ENCODE measurements around the gene GCLC.
A peak's percentile ranks its signal among the peaks of the same experiment; 100 is the strongest.
"Not testable (repeated sequence)": the region's sequence is repeated elsewhere in the genome, so short reads cannot be mapped to it uniquely, and the experiment has no call there.

The GCLC gene

DNA sequence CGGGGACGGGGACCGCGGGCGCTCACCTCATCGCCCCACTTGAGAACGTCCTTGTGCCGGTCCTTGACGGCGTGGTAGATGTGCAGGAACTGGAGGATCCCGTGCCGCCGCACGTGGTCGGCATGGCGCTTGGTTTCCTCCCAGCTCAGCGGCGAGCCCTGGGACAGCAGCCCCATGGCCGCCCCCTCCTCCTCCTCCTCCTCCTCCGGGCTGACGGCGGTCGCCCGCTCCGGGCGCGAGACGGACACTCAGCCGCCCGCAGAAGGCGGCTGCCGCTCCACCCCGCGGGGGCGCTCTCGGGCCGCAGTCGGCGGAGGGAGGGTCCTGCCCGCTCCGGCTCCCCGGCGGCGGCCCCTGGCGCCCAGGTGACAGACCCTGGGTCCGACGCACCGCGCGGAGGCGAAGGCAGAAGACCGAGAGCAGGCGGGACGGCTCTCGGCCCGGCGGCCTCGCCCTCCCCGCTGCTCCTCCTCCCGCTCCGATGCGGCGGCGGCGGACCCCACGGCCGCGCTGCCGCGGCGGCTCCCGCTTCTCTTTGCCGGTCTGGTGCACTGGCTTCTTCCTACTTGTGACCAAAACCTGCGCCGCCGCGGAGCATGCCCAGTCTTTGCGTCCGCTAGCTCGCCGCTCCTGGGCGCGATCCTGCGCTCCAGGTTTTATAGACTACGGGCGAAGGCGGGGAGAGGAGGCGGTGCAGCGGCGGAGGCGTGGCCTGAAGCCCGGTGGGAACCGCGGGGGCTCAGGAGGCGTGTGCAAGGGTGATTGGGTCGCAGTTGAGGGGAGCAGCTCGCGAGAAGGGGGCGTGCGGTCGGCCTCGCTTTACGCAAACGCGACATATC, at the start of gene GCLC:
TSS of gene GCLC (minus strand) at position 632 of the 839 bp plus-strand sequence. CDS start at position 176, 456 bp downstream.
- peak; percentile 96 for DNase-seq (ENCODE audit: low spot score)

DNA sequence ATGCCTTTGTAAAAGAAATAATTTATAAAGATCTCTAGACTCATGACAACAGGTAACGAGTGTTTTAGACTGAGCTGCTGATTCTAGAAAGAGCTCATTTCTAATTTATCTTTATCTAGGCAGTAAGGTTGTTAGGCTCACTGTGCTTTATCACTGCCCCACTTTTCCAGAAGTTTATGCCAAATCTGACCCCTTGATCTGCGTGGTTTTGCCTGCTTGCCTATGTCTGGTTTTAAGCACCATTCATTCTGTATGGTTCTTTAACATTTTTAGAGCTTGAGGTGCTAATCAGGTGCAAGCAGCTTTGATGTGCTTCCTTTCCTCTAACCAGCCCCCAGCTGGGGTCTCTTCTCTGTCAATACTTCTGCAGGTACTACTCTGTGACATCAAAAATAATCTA, 49.7 kb upstream of the GCLC start:
- no peak for DNase-seq (ENCODE audit: low spot score)

DNA sequence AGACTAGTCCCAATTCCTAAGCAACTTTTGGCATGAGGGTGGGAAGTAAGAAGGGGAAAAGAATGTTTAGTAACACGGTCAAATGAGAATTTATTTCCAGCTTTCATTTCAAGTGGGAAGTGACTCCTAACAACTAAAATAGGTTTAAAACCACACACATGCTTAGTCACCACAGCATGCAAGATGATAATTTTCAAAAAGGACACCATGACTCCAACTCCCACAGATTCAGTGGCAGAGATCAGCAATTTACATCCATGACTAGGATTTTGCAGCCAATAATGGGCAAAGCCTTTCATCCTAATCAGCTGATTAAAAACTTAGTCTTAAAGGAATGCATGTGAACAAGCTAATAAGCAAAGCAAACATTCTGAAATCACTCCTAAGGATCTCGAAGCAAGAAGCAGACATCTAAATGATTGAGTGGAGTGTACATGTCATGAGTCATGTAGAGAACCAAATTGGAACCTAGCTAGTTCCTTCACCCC, 48.1 kb upstream of the GCLC start:
- DNase-seq (ENCODE audit: low spot score), result no peak

DNA sequence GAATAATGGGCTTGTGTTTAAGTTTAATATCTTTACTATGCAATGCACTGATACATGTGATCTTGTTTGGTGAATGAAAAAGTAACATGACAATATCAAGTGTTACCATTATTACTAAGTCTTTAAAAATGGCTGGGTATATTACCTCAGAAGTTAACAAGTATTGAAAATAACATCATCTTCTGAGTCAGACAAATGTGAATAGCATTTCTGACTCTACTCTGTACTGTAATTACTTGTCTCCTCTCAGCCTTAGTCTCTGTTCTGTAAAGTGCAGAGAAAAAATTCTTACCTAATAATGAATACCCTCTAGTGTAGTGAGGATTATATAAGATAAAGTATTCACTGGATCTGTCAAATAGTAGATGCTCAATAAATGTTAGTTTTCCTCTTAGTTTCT, 47.0 kb upstream of the GCLC start:
- no peak for DNase-seq (ENCODE audit: low spot score)

DNA sequence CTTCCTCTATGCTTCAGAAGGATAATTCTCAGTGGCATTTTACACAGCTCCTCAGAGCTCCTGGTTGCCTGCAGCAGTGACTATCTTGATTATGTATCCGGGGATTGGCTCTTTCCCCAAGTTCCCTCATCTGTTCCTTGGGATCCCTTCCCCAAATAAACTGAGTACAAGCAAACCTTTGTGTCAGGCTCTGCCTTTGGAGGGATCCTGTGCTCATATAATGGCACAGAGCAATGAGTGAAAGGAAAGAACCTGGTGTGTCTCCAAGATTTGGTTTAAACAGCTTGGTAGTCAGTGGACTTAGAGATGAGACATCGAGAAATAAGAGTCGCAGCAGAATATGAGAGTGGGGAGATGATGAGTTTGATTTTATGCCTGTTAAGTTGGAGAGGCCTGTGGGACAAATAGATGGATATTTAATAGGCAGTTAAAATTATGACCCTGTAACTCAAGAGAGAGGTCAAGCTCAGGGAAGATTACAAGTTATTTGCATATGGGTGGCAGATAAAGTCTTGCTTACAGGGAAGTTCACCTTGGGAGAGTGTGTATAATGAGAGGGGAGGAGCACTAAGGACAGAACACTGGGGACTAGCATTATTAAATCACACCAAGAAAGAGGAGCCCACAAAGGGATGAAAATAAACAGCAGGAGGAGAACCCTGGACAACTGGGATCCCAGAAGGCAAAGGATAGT, 44.1 kb upstream of the GCLC start:
- DNase-seq (ENCODE audit: low spot score), result no peak

DNA sequence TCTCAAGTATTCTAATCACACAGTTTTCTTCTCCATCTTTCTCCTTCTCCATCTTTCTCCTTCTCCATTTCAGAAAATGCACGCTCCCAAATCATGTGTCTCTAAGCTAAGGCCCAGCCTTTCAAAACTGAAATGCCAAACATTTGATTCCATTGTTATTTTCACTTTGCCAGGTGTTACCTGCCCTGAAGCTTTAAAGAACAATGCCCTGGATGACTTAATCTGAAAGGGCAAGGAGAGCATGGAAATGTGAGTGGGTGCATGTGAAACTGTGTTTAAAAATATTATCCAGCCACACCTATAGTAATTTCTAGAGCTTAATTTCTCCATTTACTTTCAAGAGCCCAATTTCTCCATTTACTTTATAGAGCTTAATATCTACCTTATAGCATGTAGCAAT, 42.4 kb upstream of the GCLC start:
- no peak for DNase-seq (ENCODE audit: low spot score)

DNA sequence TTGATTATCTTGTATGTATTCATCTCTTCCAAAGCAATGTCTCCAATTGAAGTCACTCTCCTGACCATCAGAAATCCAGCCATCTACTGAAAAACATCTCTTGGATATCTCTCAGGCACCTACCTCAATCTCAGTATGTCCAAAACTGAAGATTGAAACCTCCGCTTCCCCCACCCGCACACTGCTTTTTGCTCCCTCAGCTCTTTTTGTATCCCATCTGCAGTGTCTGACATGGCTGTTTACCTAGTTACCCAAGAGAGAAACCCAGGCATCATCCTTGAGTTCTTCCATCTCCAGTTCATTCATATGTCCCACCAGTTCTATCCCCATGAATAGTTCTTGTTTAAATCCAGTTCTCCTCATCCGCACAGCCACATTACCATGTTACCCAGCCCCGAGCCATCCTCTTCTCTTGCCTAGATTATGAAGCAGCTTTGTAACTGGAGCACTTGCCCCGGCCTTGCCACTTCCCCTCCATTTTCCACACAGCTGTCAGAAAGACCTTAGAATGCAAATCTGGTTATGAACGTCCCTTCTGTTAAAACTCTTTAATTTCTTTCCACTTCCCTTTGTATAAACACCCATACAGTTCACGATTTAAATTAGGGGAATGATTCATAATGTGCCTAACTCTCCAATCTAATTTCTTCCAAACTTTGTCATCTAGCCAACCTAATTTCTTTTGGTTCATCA, 40.5 kb upstream of the GCLC start:
- no peak for DNase-seq (ENCODE audit: low spot score)

DNA sequence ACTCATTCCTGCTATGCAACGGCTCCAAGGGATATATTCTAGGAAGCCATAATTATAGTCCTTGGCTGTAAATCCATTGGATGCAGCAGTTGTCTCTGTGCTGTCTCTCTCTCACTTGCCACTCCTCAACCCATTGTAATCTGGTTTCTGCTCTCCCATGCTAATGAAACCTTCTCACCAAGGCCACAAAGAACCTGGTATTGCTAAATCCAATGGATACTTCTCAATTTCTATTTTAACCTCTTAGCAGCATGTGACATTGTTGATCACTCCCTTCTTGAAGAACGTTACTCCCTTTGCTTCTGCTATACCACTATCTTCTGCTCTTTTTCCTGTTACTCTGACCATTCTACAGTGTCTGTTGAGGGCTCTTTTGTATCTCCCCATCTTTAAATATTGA, 39.8 kb upstream of the GCLC start:
- DNase-seq (ENCODE audit: low spot score), result no peak

DNA sequence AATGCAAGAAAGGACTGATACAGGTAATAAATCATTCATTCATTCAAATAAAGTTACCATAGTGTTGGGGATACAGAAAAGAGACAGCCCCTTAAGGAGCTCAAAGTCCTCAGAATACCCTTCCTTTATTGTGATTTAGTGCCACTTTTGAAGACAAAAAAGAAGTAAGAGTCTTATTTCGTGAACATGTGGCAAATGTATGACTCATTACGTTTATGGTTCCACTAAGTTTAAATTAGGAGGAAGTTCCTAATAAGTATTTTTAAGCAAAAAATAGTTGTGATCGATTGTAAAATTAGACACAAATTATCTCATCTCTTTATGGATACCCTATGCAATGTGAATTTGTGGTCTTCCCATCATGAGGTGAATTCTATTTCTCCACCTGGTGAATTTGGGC, 38.5 kb upstream of the GCLC start:
- DNase-seq (ENCODE audit: low spot score), result no peak

DNA sequence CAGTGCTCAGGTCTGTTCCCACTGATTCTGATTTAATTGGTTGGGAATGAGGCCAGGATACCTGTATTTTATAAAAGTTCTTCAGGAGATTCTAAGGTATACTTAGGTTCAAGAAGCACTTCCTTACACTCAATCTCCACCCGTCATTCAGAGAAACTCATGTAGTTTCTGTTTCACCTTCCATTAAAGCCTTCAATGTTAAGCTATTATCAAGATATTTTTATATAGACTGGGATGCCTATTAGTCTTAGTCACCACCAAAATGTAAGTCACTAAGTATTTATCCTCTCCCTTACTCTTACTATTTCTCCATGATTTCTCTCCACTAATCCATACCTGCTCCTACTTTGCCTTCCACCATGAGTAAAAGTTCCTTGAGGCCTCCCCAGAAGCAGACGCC, 38.1 kb upstream of the GCLC start:
- DNase-seq (ENCODE audit: low spot score), result no peak

DNA sequence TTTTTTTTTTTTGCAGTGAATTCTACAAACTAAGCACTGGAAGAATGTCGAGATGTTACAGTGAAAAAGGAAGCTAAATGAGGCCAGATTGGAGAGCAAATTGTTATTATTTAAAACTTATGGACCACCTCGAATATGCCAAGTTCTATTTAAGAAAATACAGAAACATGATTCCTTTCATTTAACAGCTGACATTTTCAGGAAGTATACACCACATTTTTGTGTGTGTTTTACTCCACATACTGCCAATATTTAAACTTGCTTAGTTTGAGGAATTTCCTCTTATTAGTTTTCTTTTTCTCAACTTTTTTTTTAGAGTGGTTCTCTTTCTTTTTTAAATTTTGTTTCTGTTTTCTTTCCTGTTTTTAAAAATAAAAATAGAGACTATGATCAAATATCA, 37.0 kb upstream of the GCLC start:
- DNase-seq (ENCODE audit: low spot score), result no peak

DNA sequence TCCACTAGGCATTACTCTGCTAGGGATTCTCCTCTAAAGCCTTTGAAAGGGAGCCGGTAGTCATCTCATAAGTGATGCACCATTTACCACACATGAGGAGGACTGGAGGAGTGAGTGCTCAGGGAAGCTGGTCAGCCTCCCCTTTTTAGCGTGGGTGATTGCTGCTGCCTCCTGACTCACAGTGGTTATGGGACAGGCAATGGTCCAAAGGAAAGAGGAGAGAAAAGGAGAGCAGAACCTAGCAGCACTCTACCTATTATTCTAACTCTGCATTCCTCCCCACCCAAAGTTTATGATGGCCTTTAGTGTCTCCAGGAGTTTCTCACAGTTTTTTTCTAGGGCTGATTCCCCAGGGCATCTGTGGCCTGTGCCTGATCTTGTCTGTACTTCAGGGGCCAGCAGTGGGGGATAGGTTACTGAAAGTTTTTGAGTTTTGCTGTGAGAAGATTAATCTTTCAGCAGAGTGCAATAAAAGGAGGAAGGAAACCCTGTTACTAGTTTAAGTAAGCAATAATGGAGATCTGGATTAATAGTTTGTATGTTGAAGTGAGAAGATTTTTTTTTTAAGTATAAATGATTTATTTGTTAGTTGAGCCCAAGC, 36.4 kb upstream of the GCLC start:
- no peak for DNase-seq (ENCODE audit: low spot score)

DNA sequence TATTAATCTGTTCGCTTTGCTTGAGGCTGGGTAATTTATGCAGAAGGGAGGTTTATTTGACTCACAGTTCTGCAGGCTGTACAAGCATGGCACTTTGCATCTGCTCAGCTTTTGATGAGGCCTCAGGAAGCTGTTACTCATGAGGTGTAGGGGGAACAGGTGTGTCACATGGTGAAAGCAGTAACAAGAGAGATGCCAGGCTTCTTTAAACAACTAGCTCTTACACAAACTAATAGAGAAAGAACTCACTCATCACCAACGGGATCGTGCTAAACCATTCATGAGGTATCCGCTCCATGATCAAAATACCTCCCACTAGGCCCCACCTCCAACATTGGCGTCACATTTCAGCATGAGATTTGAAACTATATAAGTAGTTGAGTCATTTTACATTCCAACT, 34.4 kb upstream of the GCLC start:
- DNase-seq (ENCODE audit: low spot score), result no peak

DNA sequence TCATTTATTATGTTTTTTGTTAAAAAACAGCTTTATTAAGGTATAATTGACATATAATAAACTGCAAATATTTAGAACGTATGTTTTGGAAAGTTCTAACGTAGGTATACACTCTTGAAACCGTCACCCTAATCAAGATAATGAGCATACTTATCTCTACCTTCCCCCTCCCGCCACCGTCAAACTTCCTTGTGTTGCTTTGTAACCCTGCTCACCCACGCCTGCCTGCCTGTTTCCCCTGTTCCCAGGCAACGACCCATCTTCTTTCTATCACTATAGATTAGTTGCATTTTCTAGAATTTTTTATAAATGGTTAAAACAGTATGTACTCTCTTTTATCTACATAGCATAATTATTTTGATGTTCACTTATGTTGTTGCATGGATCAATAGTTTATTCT, 33.5 kb upstream of the GCLC start:
- no peak for DNase-seq (ENCODE audit: low spot score)

DNA sequence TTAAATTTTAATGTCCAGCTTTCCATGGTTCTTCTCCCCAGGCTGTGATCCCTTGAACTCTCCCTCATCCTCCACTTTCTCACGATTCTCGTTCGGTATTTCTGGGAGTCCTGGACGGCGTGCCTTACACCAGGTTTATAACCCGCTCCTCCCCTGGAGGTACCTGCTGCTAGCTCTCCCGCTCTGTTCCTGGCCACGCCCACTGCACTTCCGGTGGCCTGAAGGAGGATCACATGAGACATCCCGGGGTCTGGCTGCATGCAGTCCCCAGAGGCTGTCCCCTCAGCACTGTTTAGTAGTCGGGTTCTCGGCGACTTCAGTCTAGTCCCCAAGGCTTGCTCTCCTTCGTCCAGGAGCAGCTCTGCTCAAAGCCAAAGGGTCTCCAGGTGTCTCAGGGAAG, 28.4 kb upstream of the GCLC start:
- DNase-seq (ENCODE audit: low spot score), result no peak

DNA sequence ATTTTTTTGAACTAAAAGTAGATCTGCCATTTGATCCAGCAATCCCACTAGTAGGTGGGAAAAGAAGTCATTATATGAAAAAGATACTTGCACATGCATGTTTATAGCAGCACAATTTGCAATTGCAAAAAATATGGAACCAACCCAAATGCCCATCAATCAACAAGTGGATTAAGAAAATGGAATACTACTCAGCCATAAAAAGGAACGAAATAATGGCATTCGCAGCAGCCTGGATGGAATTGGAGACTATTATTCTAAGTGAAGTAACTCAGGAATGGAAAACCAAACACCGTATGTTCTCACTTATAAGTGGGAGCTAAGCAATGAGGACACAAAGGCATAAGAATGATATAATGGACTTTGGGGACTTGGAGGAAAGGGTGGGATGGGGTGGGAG, 27.5 kb upstream of the GCLC start:
- DNase-seq (ENCODE audit: low spot score), result not testable (repeated sequence)

DNA sequence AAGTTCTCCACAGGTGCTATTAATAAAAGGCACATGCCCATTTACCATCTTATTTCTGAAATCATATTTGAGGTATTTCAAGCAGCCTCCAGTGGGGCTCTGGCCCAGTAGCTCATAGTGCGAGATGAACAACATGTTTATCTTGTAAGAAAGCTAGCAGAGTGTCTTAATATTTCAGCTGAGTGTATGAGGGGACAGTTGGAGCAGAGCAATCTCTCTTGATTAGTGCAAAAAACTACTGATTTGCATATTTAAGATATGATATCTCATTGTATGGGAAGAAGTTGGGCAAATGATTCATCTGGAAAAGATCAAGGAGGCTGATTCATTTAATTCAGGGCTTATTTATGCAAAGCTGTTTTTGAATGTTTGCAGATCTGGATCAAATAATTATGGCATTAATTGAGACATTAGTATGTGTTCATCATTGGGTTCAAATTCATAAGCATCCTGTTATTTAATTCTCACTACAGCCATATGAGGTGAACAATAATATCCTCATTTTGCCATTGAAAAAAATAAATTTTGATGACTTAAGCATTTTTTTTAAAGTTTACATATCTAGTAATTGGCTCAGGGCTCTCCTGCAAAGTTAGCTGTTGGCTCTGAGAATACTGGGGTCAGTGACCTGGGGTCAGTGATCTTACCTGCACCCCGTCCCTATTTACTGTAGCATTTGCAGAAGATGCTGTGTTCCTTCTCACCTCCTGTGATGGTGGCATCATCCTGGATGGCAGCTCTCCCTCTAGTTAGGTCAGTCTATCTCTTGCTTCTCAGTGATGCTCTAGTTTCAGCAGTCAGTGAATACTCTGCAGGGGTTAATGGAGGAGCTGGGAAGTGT, 24.1 kb upstream of the GCLC start:
- DNase-seq (ENCODE audit: low spot score), result no peak

DNA sequence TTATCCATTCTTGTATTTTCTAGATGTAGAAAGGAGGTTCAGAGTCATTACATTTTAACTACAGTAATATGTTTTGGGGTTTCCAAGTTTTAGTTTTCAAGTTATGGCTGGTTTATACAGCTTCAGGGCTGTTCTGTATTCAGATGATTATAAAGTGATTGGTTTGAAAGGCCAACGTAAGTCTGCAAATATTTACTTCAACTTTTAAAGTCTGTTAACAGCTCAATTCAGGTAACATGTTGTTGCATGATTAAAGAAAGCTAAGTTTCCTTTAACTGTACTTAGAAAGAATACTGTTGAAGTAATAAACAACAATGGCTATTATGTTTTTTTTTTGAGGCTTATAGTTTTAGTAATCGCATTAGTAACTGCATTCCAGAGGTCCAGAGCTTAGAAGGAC, 22.8 kb upstream of the GCLC start:
- no peak for DNase-seq (ENCODE audit: low spot score)

DNA sequence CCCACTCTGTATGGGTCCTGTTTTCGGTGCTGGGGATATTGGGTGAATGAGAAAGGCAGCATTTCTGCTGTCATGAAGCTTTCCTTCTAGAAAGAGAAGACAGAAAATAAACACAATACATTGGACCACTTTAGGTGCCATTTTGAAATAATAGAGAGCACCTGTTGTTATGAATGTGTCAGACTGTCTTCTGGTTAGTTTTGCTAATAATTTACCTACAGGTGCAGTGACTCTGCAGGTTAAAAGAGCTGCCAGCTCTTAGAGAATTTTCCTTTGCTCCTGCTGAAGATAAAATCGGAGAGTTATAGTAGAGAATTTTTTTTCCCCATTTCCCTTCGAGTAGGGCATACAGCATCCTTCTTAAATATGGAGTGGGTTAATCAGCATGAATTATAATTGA, 21.9 kb upstream of the GCLC start:
- DNase-seq (ENCODE audit: low spot score), result no peak

DNA sequence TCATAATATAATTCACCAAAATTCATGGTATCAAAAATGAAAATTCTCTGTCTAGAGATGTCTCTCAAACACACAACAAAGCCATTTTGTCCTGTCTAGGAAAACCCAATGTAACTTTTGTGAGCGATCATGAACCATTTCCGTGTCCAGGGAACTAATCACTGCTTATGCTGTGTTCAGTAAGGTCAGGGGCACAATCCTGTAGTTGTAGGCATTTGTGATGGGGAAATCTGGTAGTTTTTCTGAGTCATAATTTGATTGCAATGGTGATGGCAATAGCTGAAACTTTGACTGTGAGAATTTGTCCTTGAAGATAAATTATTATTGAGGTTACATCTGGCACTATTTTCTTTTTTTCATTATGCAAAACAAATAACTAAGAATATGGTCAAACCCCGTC, 21.0 kb upstream of the GCLC start:
- no peak for DNase-seq (ENCODE audit: low spot score)

DNA sequence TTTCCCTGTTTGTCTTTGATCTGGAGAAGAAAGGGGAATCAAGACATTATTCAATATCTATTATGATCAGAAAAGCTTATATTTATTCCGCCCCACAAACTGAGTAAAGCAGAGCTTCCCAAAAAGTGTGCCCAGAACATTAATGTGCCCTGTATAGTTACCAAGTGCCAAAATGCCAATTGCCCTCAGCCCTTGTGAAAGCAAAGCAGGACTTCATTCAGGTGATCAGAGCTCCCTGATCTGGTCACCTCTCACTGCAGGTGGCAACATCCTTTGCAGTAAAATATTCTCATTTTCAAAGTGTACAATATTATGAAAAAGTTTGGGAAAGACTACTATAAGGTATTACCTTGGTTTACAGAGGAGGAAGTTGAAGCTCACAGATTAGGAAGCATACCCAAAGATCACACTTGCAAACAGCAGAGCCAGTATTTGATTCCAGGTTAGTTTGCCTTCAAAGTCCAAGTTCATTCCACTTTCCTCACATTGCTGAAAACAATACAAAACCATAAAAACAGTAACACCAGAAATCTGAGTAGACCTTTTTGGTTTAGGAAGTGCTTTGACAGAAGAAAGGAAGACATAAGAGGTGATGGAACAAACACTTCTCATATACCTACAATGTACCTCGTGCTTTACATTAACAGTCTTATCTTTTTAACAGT, 19.6 kb upstream of the GCLC start:
- DNase-seq (ENCODE audit: low spot score), result no peak

Measured in ecto neural progenitor cell (in vitro differentiated cells).